ENCODE results near the gene ALAD. TPM values are rescaled to one million over a fixed set of nuclear protein-coding genes. Genes with fewer than 3 reads are reported as not detected.

Gene ALAD
- total and polyA plus RNA-seq, 2 experiments from 2014 or later: 13.7 to 18.7 TPM

- H4K20me1 ChIP-seq (ENCODE audit: insufficient read depth): no peaks in the 10 kb centered on the region
- H2AFZ ChIP-seq: no peak overlapping the region
- H3K79me2 ChIP-seq (ENCODE audit: insufficient read depth): no peaks in the 10 kb centered on the region
- no peaks in the 10 kb centered on the region for H3K9me3 ChIP-seq (ENCODE audit: low read depth)
- H3K27me3 ChIP-seq (replicated peaks; ENCODE audit: insufficient read depth): peaks cover 28% of the 10 kb centered on the region
- H3K9me2 ChIP-seq (ENCODE audit: insufficient read depth): no peaks in the 10 kb centered on the region
- TF ChIP-seq EZH2phosphoT487 (IDR thresholded peaks at IDR 0.05; ENCODE audit: insufficient read depth, low read depth) (no peak), EZH2 (IDR thresholded peaks at IDR 0.05; ENCODE audit: insufficient read depth, poor library complexity, severe bottlenecking) (no peak)
- H3F3A ChIP-seq (ENCODE audit: insufficient read depth): no peaks in the 10 kb centered on the region
- H3K36me3 ChIP-seq (ENCODE audit: low read depth): no peaks in the 10 kb centered on the region
- no peak for DNase-seq
- in situ Hi-C loops (cut with MboI): no loop called here
- 0 to 4% methylated on average over 1 of the region's 1 CpG for WGBS, 2 experiments (ENCODE audit: low coverage in 1 of 2, low lambda C conversion rate in 2 of 2, missing lambda C conversion rate in 2 of 2)
- no peak overlapping the region for H3K4me2 ChIP-seq (ENCODE audit: unreplicated experiment)
- H3K9ac ChIP-seq: no peak overlapping the region
- H3K27ac ChIP-seq: no peak overlapping the region
- H3K4me3 ChIP-seq: no peak overlapping the region
- H3K4me1 ChIP-seq (ENCODE audit: insufficient read depth): no peaks in the 10 kb centered on the region
Measured at GRCh38 chr9:113345671-113346070, 55.4 kb downstream of the ALAD start.

DNA sequence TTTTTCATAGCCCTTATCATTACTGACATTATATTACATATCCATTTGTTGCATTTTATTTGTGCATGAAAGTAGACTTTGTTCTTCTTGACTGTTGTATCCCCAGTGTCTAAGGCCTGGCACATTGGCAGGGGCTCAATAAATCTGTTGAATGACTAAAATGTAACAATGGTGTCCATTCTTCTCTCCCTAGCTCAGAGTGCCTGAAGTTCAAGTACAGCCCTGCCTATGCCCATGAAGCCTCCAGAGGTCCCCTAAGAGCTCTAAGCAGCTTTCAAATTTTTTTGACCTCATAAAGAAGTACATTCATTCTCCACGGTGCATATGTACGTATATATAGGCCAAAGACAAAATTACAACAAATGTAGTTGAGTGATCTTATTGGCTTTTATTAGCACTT lies 55.9 kb downstream of the ALAD start:
- Histone ChIP-seq H3K27me3 (replicated peaks; ENCODE audit: insufficient read depth) (peaks cover 24% of the 10 kb centered on the region), H3K79me2 (ENCODE audit: insufficient read depth) (no peaks in the 10 kb centered on the region), H3K9me2 (ENCODE audit: insufficient read depth) (no peaks in the 10 kb centered on the region), H2AFZ (no peak overlapping the region), H3K4me1 (ENCODE audit: insufficient read depth) (no peaks in the 10 kb centered on the region), H4K20me1 (ENCODE audit: insufficient read depth) (no peaks in the 10 kb centered on the region), H3K4me3 (no peak overlapping the region), H3K9me3 (ENCODE audit: low read depth) (no peaks in the 10 kb centered on the region), H3K36me3 (ENCODE audit: low read depth) (no peaks in the 10 kb centered on the region), H3K9ac (no peak overlapping the region), H3K4me2 (ENCODE audit: unreplicated experiment) (no peak overlapping the region), H3F3A (ENCODE audit: insufficient read depth) (no peaks in the 10 kb centered on the region), H3K27ac (no peak overlapping the region)
- in situ Hi-C loops (cut with MboI): no loop called here
- WGBS, 2 experiments (ENCODE audit: low coverage in 1 of 2, low lambda C conversion rate in 2 of 2, missing lambda C conversion rate in 2 of 2): 11 to 16% methylated on average over 2 of the region's 2 CpGs
- TF ChIP-seq EZH2 (IDR thresholded peaks at IDR 0.05; ENCODE audit: insufficient read depth, poor library complexity, severe bottlenecking): no peak
- DNase-seq: no peak

DNA sequence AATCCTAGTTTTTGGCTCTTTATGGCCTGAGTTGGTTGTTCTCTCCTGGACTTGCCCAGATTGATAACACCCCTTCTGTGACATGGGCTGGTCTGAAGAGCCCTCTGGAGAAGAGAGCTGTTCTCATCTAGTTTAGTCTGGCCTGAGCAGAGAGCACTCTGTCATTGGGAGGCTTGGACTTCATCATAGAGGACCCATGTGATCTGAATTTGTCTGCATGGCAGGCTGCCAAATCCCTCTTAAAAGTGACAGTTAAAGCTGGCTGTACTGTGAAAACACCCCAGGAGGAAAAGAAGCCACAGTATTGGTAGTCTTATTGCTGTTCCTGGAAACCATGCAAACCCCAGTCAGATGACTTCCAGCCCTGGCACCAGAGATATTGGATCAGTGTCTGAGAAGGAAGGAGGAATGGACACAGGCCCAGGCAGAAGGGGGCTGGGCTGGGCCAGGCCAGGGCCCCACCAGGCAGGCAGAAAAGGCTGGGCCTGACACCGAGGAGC lies 57.3 kb downstream of the ALAD start:
- H3K36me3 ChIP-seq (ENCODE audit: low read depth): no peaks in the 10 kb centered on the region
- H3K27ac ChIP-seq: no peak overlapping the region
- no peak overlapping the region for H3K9ac ChIP-seq
- no peaks in the 10 kb centered on the region for H3F3A ChIP-seq (ENCODE audit: insufficient read depth)
- DNase-seq: peak; percentile 42
- H3K4me3 ChIP-seq: no peak overlapping the region
- H4K20me1 ChIP-seq (ENCODE audit: insufficient read depth): no peaks in the 10 kb centered on the region
- peak overlapping the region; percentile 36; the same call in 1 of the 2 replicates for H2AFZ ChIP-seq
- peaks cover 10% of the 10 kb centered on the region; the same call in 1 of the 2 replicates for H3K27me3 ChIP-seq (replicated peaks; ENCODE audit: insufficient read depth)
- H3K9me2 ChIP-seq (ENCODE audit: insufficient read depth): no peaks in the 10 kb centered on the region
- in situ Hi-C loops (cut with MboI): no loop called here
- no peaks in the 10 kb centered on the region for H3K9me3 ChIP-seq (ENCODE audit: low read depth)
- TF ChIP-seq EZH2 (IDR thresholded peaks at IDR 0.05; ENCODE audit: insufficient read depth, poor library complexity, severe bottlenecking) (no peak), EZH2phosphoT487 (IDR thresholded peaks at IDR 0.05; ENCODE audit: insufficient read depth, low read depth) (no peak)
- peaks cover 8% of the 10 kb centered on the region for H3K4me1 ChIP-seq (ENCODE audit: insufficient read depth)
- H3K79me2 ChIP-seq (ENCODE audit: insufficient read depth): 0 out of 2 replicates have a peak, but pooled peaks cover 5% of the 10 kb centered on the region
- WGBS, 2 experiments (ENCODE audit: low coverage in 1 of 2, low lambda C conversion rate in 2 of 2, missing lambda C conversion rate in 2 of 2): 5 to 17% methylated on average over 1 of the region's 1 CpG
- H3K4me2 ChIP-seq (ENCODE audit: unreplicated experiment): no peak overlapping the region

GRCh38 chr9:113341712-113342410 lies 59.2 kb downstream of the ALAD start:
- no peaks in the 10 kb centered on the region for H3F3A ChIP-seq (ENCODE audit: insufficient read depth)
- peaks cover 8% of the 10 kb centered on the region for H3K4me1 ChIP-seq (ENCODE audit: insufficient read depth)
- H3K4me2 ChIP-seq (ENCODE audit: unreplicated experiment): no peak overlapping the region
- no peak overlapping the region for H3K4me3 ChIP-seq
- no peak overlapping the region for H3K27ac ChIP-seq
- TF ChIP-seq EZH2phosphoT487 (IDR thresholded peaks at IDR 0.05; ENCODE audit: insufficient read depth, low read depth): no peak
- H3K79me2 ChIP-seq (ENCODE audit: insufficient read depth): 0 out of 2 replicates have a peak, but pooled peaks cover 7% of the 10 kb centered on the region
- no peak overlapping the region for H3K9ac ChIP-seq
- H3K9me2 ChIP-seq (ENCODE audit: insufficient read depth): no peaks in the 10 kb centered on the region
- 65 to 68% methylated on average over 9 of the region's 9 CpGs for WGBS, 2 experiments (ENCODE audit: low coverage in 1 of 2, low lambda C conversion rate in 2 of 2, missing lambda C conversion rate in 2 of 2)
- H2AFZ ChIP-seq: no peak overlapping the region
- in situ Hi-C loops (cut with MboI): no loop called here
- DNase-seq: no peak
- H3K27me3 ChIP-seq (replicated peaks; ENCODE audit: insufficient read depth): no peaks in the 10 kb centered on the region
- no peaks in the 10 kb centered on the region for H4K20me1 ChIP-seq (ENCODE audit: insufficient read depth)
- H3K9me3 ChIP-seq (ENCODE audit: low read depth): no peaks in the 10 kb centered on the region
- H3K36me3 ChIP-seq (ENCODE audit: low read depth): no peaks in the 10 kb centered on the region

All from GM23248 (cell line).